SK-N-SH (cell line): Measurements from ENCODE around the gene NR3C1. TPM values are rescaled to one million over a fixed set of nuclear protein-coding genes. Genes with fewer than 3 reads are reported as not detected.

Experiments
- CTCF ChIA-PET: fragments of 300-600, 350-600 bp; formaldehyde crosslinking; extraction: SDS; loops from one replicate; lab custom pipeline; 2021; lab: Yijun Ruan, JAX
- POLR2A ChIA-PET: fragments of 350-600 bp; sonication (Branson Sonifier 250); formaldehyde crosslinking; extraction: SDS; loops from one replicate; lab custom pipeline; 2020; ENCODE audit warnings: antibody characterized with exemption, inconsistent platforms; lab: Yijun Ruan, JAX
- DNase-seq: peaks from one replicate; pipeline ENCODE4 v3.0.0; 2012
- H2AFZ ChIP-seq: fragments of 200-600 bp; sonication (generic); 2 replicates; pipeline ENCODE4 v1.8.1; 2016; ENCODE audit warnings: antibody characterized with exemption, mild to moderate bottlenecking, low read depth
- H3F3A ChIP-seq: fragments of 200-600 bp; sonication (generic); replicated peaks from 2 replicates; pipeline ENCODE3; 2016; ENCODE audit warnings: antibody characterized with exemption, mild to moderate bottlenecking; ENCODE audit not compliant: insufficient read depth
- H3K27ac ChIP-seq, 2 experiments: fragments of 200-500 bp in 1 of 2; fragments of 200-600 bp in 1 of 2; sonication (Bioruptor generic) in 1 of 2; sonication (generic), shearing (Covaris generic) in 1 of 2; 2 replicates each; pipeline versions ENCODE4 v1.5.1 to v1.6.1; 2014 to 2016; ENCODE audit warnings: low read depth in 2 of 2, inconsistent platforms in 1 of 2, low read length in 1 of 2, mild to moderate bottlenecking in 1 of 2, mixed read lengths in 1 of 2
- H3K27me3 ChIP-seq: fragments of 200-600 bp; sonication (generic), shearing (Covaris generic); 2 replicates; pipeline ENCODE4 v1.6.1; 2016; ENCODE audit warnings: mixed run types; ENCODE audit not compliant: insufficient read depth
- H3K36me3 ChIP-seq, 2 experiments: fragments of 200-500 bp in 1 of 2; fragments of 200-600 bp in 1 of 2; sonication (Bioruptor generic) in 1 of 2; sonication (generic) in 1 of 2; replicated peaks in 1 of 2; 2 replicates each; pipeline versions ENCODE3 to v1.5.1; 2014 to 2016; ENCODE audit warnings: low read length in 1 of 2, mild to moderate bottlenecking in 1 of 2; ENCODE audit not compliant: insufficient read depth in 2 of 2, control insufficient read depth in 1 of 2
- H3K4me1 ChIP-seq, 2 experiments: fragments of 200-500 bp in 1 of 2; fragments of 200-600 bp in 1 of 2; sonication (Bioruptor generic) in 1 of 2; sonication (generic), shearing (Covaris generic) in 1 of 2; 2 replicates each; pipeline versions ENCODE4 v1.5.1 to v1.6.1; 2014 to 2016; ENCODE audit warnings: low read depth in 1 of 2, low read length in 1 of 2, mixed run types in 1 of 2; ENCODE audit not compliant: insufficient read depth in 2 of 2, control insufficient read depth in 1 of 2
- H3K4me2 ChIP-seq: fragments of 200-600 bp; sonication (generic), shearing (Covaris generic); 2 replicates; pipeline ENCODE4 v1.6.1; 2017; ENCODE audit warnings: mixed run types
- H3K4me3 ChIP-seq, 2 experiments: fragments of 200-500 bp in 1 of 2; fragments of 200-600 bp in 1 of 2; sonication (Bioruptor generic) in 1 of 2; sonication (generic), shearing (Covaris generic) in 1 of 2; 2 replicates each; pipeline versions ENCODE4 v1.5.1 to v1.8.1; 2014 to 2016; ENCODE audit warnings: low read depth in 2 of 2, inconsistent platforms in 1 of 2, low read length in 1 of 2, mild to moderate bottlenecking in 1 of 2, mixed read lengths in 1 of 2, moderate library complexity in 1 of 2
- H3K79me2 ChIP-seq: fragments of 200-600 bp; sonication (generic); 2 replicates; pipeline ENCODE4 v1.8.1; 2017; ENCODE audit warnings: mild to moderate bottlenecking; ENCODE audit not compliant: insufficient read depth
- H3K9ac ChIP-seq: fragments of 200-600 bp; sonication (generic); 2 replicates; pipeline ENCODE4 v1.6.1; 2017; ENCODE audit warnings: mixed run types
- H3K9me2 ChIP-seq: fragments of 200-600 bp; sonication (generic); 2 replicates; pipeline ENCODE4 v1.6.1; 2017; ENCODE audit warnings: mixed run types
- H3K9me3 ChIP-seq: fragments of 200-600 bp; sonication (generic); 2 replicates; pipeline ENCODE4 v1.6.1; 2017; ENCODE audit warnings: mixed run types, mild to moderate bottlenecking, moderate library complexity
- H4K20me1 ChIP-seq: fragments of 200-600 bp; sonication (generic); 2 replicates; pipeline ENCODE4 v1.6.1; 2017; ENCODE audit warnings: mild to moderate bottlenecking, mixed run types; ENCODE audit not compliant: insufficient read depth
- FOSL2 ChIP-seq: IDR thresholded peaks from 2 replicates; pipeline ENCODE4 v1.4.0; 2012; ENCODE audit warnings: low read depth, mild to moderate bottlenecking, moderate library complexity, borderline replicate concordance
- MEF2A ChIP-seq: IDR thresholded peaks from 2 replicates; pipeline ENCODE4 v1.4.0; 2012; ENCODE audit warnings: low read depth, borderline replicate concordance
- MXI1 ChIP-seq: IDR thresholded peaks from 2 replicates; pipeline ENCODE4 v1.6.1; 2012; ENCODE audit warnings: mild to moderate bottlenecking, low read depth, low read length, improper control_type of control experiment
- NFIC ChIP-seq: IDR thresholded peaks from 2 replicates; pipeline ENCODE4 v1.4.0; 2012; ENCODE audit warnings: borderline replicate concordance
- RXRA ChIP-seq: IDR thresholded peaks from 2 replicates; pipeline ENCODE4 v1.4.0; 2012; ENCODE audit warnings: low read depth, mild to moderate bottlenecking, borderline replicate concordance
- SIN3A ChIP-seq: IDR thresholded peaks from 2 replicates; pipeline ENCODE4 v1.6.1; 2012; ENCODE audit warnings: low read depth, mild to moderate bottlenecking, low read length, moderate library complexity, borderline replicate concordance
- TAF1 ChIP-seq: IDR thresholded peaks from 2 replicates; pipeline ENCODE4 v1.6.1; 2012; ENCODE audit warnings: low read depth, mild to moderate bottlenecking, low read length, moderate library complexity, borderline replicate concordance
- WGBS: methylation state at CpG from one replicate; pipeline ENCODE4 v1.1.6; 2017; ENCODE audit warnings: low lambda C conversion rate; 5-methylcytosine and 5-hydroxymethylcytosine counted together
- polyA plus RNA-seq, 3 experiments: library from polyadenylated mRNA; depleted of rRNA; stranded (reverse); fragments of >200 nt; gene quantifications; 2 replicates each; pipeline ENCODE4 v1.2.3, GENCODE V29; 2012
- TF ChIP-seq, protein P1 (sequence below): fragments of 150-350 bp; IDR thresholded peaks from 2 replicates; pipeline ENCODE4 v1.6.1; 2016; ENCODE audit warnings: mild to moderate bottlenecking, low read depth, low read length
- TF ChIP-seq, protein P2 (sequence below): fragments of 150-350 bp; IDR thresholded peaks from 2 replicates; pipeline ENCODE4 v1.6.1; 2017; ENCODE audit warnings: antibody characterized with exemption, low read length, low read depth, borderline replicate concordance
- TF ChIP-seq, protein P3 (sequence below): IDR thresholded peaks from 2 replicates; pipeline ENCODE4; 2012
- TF ChIP-seq, protein P4 (sequence below): IDR thresholded peaks from 2 replicates; pipeline ENCODE4 v1.4.0; 2012; ENCODE audit warnings: low read depth, borderline replicate concordance
- TF ChIP-seq, protein P5 (sequence below): IDR thresholded peaks from 2 replicates; pipeline ENCODE4 v1.4.0; 2012; ENCODE audit warnings: low read depth, borderline replicate concordance

NR3C1 gene
- polyA plus RNA-seq, 1 of the 3 experiments (the other 2 are of a cell fraction): 7.1 TPM

DNA sequence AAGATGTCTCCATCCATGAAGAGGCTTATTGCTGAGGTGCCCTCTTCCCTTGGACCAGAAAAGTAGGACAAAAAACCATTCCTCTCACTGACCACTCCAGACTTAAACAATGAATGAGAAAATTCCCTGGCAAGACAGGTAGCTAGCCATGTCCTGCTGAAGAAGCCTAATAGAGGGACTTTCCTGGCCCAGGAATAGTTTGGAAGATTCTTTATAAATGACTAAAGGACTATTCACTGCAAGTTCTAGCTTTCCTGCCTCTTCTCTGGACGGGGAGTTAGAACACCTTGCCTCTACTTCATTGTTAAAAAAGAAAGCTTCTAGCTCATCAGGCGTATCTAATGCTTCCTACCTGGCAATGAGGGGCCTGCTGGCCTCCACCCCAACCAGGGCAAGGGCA is 153.6 kb downstream of the NR3C1 start:
- H3K36me3 ChIP-seq: no peaks in the 10 kb centered on the region
- H3K9me3 ChIP-seq: no peaks in the 10 kb centered on the region
- TF ChIP-seq MEF2A (no peak), NFIC (no peak), FOSL2 (no peak), RXRA (no peak), SIN3A (no peak), MXI1 (no peak), TAF1 (no peak)
- TF ChIP-seq, protein P1, sequence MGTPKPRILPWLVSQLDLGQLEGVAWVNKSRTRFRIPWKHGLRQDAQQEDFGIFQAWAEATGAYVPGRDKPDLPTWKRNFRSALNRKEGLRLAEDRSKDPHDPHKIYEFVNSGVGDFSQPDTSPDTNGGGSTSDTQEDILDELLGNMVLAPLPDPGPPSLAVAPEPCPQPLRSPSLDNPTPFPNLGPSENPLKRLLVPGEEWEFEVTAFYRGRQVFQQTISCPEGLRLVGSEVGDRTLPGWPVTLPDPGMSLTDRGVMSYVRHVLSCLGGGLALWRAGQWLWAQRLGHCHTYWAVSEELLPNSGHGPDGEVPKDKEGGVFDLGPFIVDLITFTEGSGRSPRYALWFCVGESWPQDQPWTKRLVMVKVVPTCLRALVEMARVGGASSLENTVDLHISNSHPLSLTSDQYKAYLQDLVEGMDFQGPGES: no peak
- TF ChIP-seq, protein P2, sequence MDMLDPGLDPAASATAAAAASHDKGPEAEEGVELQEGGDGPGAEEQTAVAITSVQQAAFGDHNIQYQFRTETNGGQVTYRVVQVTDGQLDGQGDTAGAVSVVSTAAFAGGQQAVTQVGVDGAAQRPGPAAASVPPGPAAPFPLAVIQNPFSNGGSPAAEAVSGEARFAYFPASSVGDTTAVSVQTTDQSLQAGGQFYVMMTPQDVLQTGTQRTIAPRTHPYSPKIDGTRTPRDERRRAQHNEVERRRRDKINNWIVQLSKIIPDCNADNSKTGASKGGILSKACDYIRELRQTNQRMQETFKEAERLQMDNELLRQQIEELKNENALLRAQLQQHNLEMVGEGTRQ: no peak
- TF ChIP-seq, protein P3, sequence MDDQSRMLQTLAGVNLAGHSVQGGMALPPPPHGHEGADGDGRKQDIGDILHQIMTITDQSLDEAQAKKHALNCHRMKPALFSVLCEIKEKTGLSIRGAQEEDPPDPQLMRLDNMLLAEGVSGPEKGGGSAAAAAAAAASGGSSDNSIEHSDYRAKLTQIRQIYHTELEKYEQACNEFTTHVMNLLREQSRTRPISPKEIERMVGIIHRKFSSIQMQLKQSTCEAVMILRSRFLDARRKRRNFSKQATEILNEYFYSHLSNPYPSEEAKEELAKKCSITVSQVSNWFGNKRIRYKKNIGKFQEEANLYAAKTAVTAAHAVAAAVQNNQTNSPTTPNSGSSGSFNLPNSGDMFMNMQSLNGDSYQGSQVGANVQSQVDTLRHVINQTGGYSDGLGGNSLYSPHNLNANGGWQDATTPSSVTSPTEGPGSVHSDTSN: no peak
- TF ChIP-seq, protein P4, sequence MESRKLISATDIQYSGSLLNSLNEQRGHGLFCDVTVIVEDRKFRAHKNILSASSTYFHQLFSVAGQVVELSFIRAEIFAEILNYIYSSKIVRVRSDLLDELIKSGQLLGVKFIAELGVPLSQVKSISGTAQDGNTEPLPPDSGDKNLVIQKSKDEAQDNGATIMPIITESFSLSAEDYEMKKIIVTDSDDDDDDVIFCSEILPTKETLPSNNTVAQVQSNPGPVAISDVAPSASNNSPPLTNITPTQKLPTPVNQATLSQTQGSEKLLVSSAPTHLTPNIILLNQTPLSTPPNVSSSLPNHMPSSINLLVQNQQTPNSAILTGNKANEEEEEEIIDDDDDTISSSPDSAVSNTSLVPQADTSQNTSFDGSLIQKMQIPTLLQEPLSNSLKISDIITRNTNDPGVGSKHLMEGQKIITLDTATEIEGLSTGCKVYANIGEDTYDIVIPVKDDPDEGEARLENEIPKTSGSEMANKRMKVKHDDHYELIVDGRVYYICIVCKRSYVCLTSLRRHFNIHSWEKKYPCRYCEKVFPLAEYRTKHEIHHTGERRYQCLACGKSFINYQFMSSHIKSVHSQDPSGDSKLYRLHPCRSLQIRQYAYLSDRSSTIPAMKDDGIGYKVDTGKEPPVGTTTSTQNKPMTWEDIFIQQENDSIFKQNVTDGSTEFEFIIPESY: no peak
- TF ChIP-seq, protein P5, sequence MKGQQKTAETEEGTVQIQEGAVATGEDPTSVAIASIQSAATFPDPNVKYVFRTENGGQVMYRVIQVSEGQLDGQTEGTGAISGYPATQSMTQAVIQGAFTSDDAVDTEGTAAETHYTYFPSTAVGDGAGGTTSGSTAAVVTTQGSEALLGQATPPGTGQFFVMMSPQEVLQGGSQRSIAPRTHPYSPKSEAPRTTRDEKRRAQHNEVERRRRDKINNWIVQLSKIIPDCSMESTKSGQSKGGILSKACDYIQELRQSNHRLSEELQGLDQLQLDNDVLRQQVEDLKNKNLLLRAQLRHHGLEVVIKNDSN: no peak
- H3K4me1 ChIP-seq: peaks cover 2 to 26% of the 10 kb centered on the region in 2 experiments; a peak in 3 of 4 replicates
- no peaks in the 10 kb centered on the region for H3K9me2 ChIP-seq
- WGBS: 91% methylated on average over 2 of the region's 2 CpGs
- no peaks in the 10 kb centered on the region for H3K79me2 ChIP-seq
- no peaks in the 10 kb centered on the region for H4K20me1 ChIP-seq
- peaks cover 22% of the 10 kb centered on the region for H3F3A ChIP-seq
- no peaks in the 10 kb centered on the region for H3K27me3 ChIP-seq
- no peak overlapping the region for H3K4me3 ChIP-seq
- H3K9ac ChIP-seq: no peak overlapping the region
- no peak overlapping the region for H3K4me2 ChIP-seq
- CTCF ChIA-PET: interaction anchor here (0.6 kb wide), 1 partner anchor 37 kb away, joined by 3 read pairs; no protein-coding TSS in a partner anchor
- no peak for DNase-seq
- H3K27ac ChIP-seq: no peak overlapping the region
- POLR2A ChIA-PET: interaction anchor here (1.3 kb wide), 1 partner anchor 10 kb away, joined by 5 read pairs; no protein-coding TSS in a partner anchor
- H2AFZ ChIP-seq: no peak overlapping the region
